Stomach (tissue), 9 donors: ENCODE results near the gene RET. TPM values are rescaled to one million over a fixed set of nuclear protein-coding genes. Genes with fewer than 3 reads are reported as not detected.
A peak's percentile ranks its signal among the peaks of the same experiment; 100 is the strongest.

Experiments used
- DNase-seq, 2 donors: peaks; one replicate each; pipeline versions ENCODE4 v3.0.0 to v3.0.0-alpha.2; 2013 to 2019
- H3K27ac ChIP-seq, 5 donors: fragments of 200-600 bp in 4 of 5; sonication (generic) in 4 of 5; one replicate each; pipeline ENCODE4 v1.5.1; 2013 to 2019; ENCODE audit warnings: mild to moderate bottlenecking in 1 of 5, moderate library complexity in 1 of 5
- H3K27me3 ChIP-seq, 3 donors: fragments of 200-600 bp; sonication (generic); one replicate each; pipeline ENCODE4 v1.5.1; 2017 to 2019; ENCODE audit warnings: mixed run types in 1 of 3
- H3K36me3 ChIP-seq, 4 donors: fragments of 200-600 bp; sonication (generic); 1 replicate in 3 of 4; 2 replicates in 1 of 4; pipeline ENCODE4 v1.5.1; 2016 to 2019
- H3K4me1 ChIP-seq, 4 donors: fragments of 200-600 bp; sonication (generic); one replicate each; pipeline ENCODE4 v1.5.1; 2016 to 2019
- H3K4me3 ChIP-seq, 4 donors: fragments of 200-600 bp; sonication (generic) in 3 of 4; one replicate each; pipeline ENCODE4 v1.5.1; 2016 to 2019; ENCODE audit warnings: mild to moderate bottlenecking in 1 of 4
- H3K9me3 ChIP-seq, 4 donors: fragments of 200-600 bp; sonication (generic); one replicate each; pipeline ENCODE4 v1.5.1; 2016 to 2019
- EP300 ChIP-seq: sonication (generic); formaldehyde crosslinking; IDR thresholded peaks from one replicate; pipeline ENCODE4 v1.6.1; 2017; ENCODE audit warnings: antibody characterized with exemption
- POLR2A ChIP-seq, 4 donors: fragments of 450-650 bp; IDR thresholded peaks; one replicate each; pipeline ENCODE4 v1.6.1; 2016; ENCODE audit warnings: antibody characterized with exemption in 4 of 4, control low read depth in 2 of 4, mild to moderate bottlenecking in 1 of 4, moderate library complexity in 1 of 4
- POLR2AphosphoS5 ChIP-seq, 3 donors: sonication (generic); formaldehyde crosslinking; IDR thresholded peaks; one replicate each; pipeline ENCODE4 v1.6.1; 2016; ENCODE audit warnings: antibody characterized with exemption in 3 of 3
- WGBS, 5 donors: extraction: QIAGEN DNeasy Blood & Tissue Kit in 3 of 5; methylation state at CpG; one replicate each; pipeline versions ENCODE4 v1.1.5 to v1.1.7; 2013 to 2018; 5-methylcytosine and 5-hydroxymethylcytosine counted together
- intact Hi-C: fragments of 100-400 bp; cut with DNase I; formaldehyde crosslinking; loops from one replicate; pipeline ENCODE4 v1.15.1; 2023; ENCODE audit warnings: low total_unique reads
- polyA plus RNA-seq, 3 donors: library from polyadenylated mRNA; stranded (reverse); fragments of 200-250 nt; gene quantifications; one replicate each; pipeline ENCODE4 v1.2.3, GENCODE V29; 2013
- total RNA-seq, 5 donors: library from RNA; depleted of rRNA; stranded (reverse); fragments of >200 nt; gene quantifications; one replicate each; pipeline versions ENCODE4 v1.1.0 to v1.2.3, GENCODE V29; 2014 to 2016
- TF ChIP-seq, protein P1 (sequence below), 7 experiments: fragments of 450-650 bp in 4 of 7; fragments of 200-600 bp in 3 of 7; sonication (generic) in 3 of 7; IDR thresholded peaks; one replicate each; pipeline ENCODE4 v1.5.1; 2016 to 2019; ENCODE audit warnings: antibody characterized with exemption in 7 of 7, control low read depth in 2 of 7, mild to moderate bottlenecking in 1 of 7
- donor health status: healthy with polysubstance abuse.
- donor health status: Bipolar disorder and iron deficiency.
- donor health status: healthy.

RET gene
- total and polyA plus RNA-seq, 8 donors, result 0.31 to 9.8 (median 2.5) TPM; not detected in 2

DNA sequence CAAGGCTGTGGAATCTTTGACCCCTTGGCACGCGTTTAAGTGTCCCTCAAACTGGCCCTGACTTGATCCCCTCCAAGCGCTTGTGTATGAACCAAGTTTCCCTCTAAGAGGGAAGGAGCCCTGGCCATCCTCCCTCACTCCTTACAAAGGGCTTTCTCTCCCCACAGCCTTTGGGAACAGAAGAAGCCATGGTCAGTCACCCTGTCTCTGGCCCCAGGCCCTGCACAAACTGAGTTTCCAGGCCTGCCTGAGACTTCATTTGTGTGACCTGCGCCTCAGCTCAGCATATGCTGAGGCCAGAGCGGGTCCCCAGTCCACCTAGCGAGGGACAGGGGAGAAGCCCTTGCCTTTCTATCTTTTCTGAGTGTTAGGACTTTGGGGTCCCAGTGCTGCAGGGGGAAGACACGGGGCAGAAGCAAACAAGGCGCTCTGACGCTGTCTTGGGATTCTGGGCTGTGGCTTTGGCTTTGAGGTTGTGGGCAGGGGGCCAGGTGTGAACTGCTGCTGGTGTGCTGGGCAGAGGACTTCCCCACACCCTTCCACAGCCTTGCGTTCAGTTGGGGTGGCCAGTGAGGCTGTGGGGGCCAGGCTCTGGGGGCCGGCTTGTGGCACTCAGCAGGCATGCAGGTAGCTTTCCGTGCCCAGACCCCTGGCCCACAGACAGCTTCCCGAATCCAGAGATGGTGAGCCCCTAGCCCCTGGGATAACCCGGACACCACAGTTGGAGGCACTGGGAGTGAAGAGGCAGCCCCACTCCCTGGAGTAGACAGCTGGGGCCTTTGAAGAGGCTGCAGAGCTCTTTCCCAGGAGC is 1.5 kb downstream of the RET start:
- intact Hi-C loops, result no loop called here
- Histone ChIP-seq H3K27me3 (peaks cover 5 to 99% (median 40%) of the 10 kb centered on the region in 3 donors), H3K4me3 (peak overlapping the region in 2 of 4 donors; percentile 53 to 71)

DNA sequence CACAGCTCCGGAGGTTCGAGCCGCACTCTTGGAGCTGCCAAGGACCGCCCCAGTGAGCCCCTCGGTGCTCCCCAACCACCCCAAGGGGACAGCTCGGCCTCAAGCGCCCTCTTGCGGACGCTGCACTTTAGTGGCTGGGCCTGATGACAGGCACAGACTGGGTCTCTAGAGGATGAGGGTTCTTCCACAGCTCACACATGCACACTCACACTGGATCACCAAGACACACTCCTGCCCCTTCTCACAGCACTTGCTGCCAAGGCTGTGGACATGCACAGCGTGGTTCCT is 2.1 kb downstream of the RET start:
- intact Hi-C loops, result no loop called here
- H3K36me3 ChIP-seq, result no peaks in the 10 kb centered on the region
- WGBS, 5 donors, result 16 to 30% (median 22%) methylated on average over 3 to 10 of the region's 10 CpGs
- no peak overlapping the region for H3K27ac ChIP-seq
- no peaks in the 10 kb centered on the region for H3K9me3 ChIP-seq
- H3K27me3 ChIP-seq, result peaks cover 5 to 94% (median 40%) of the 10 kb centered on the region in 3 donors
- H3K4me1 ChIP-seq, result peaks cover 4 to 45% (median 40%) of the 10 kb centered on the region in 4 donors
- H3K4me3 ChIP-seq, result no peak overlapping the region
- peak in 1 of 2 donors; percentile 59 for DNase-seq
- TF ChIP-seq EP300 (no peak), POLR2AphosphoS5 (IDR thresholded peaks at IDR 0.05) (no peak), POLR2A (IDR thresholded peaks at IDR 0.05) (no peak)
- TF ChIP-seq, protein P1, sequence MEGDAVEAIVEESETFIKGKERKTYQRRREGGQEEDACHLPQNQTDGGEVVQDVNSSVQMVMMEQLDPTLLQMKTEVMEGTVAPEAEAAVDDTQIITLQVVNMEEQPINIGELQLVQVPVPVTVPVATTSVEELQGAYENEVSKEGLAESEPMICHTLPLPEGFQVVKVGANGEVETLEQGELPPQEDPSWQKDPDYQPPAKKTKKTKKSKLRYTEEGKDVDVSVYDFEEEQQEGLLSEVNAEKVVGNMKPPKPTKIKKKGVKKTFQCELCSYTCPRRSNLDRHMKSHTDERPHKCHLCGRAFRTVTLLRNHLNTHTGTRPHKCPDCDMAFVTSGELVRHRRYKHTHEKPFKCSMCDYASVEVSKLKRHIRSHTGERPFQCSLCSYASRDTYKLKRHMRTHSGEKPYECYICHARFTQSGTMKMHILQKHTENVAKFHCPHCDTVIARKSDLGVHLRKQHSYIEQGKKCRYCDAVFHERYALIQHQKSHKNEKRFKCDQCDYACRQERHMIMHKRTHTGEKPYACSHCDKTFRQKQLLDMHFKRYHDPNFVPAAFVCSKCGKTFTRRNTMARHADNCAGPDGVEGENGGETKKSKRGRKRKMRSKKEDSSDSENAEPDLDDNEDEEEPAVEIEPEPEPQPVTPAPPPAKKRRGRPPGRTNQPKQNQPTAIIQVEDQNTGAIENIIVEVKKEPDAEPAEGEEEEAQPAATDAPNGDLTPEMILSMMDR (IDR thresholded peaks at IDR 0.05), result peak in 1 of 7 experiments; percentile 19

More for the DNA sequence above, 1.5 kb downstream of the RET start:
- Histone ChIP-seq H3K36me3 (no peaks in the 10 kb centered on the region), H3K9me3 (no peaks in the 10 kb centered on the region), H3K4me1 (peaks cover 4 to 45% (median 40%) of the 10 kb centered on the region in 4 donors), H3K27ac (no peak overlapping the region)
- 62 to 69% (median 67%) methylated on average over 8 to 14 of the region's 14 CpGs for WGBS, 5 donors
- DNase-seq, result no peak
- TF ChIP-seq EP300 (no peak), POLR2A (IDR thresholded peaks at IDR 0.05) (no peak), POLR2AphosphoS5 (IDR thresholded peaks at IDR 0.05) (no peak)
- TF ChIP-seq, protein P1 (IDR thresholded peaks at IDR 0.05), result no peak

DNA sequence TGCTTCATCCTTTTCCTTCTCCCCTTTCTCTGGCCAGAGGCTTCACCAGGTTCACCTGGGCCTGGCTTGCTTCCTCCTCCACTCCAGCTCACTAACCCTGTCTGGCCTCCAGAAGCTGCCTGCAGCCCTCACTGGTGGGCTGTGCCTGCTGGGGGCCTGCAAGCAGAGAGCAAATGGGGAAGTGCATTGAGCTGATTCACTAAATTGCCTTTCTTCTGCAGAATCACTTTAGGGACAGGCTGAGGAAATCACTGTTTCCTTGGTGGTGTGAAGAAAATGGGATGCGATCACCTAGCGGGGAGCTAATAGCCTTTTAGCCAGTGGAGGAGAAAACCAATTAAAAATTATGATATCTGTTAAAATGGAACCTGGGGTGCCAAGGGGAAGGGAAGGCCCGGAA is 3.0 kb downstream of the RET start:
- H3K9me3 ChIP-seq, result no peaks in the 10 kb centered on the region
- intact Hi-C loops, result no loop called here
- WGBS, 5 donors, result 70 to 84% (median 72%) methylated on average over 3 of the region's 3 CpGs
- H3K27ac ChIP-seq, result no peak overlapping the region
- no peak for DNase-seq
- H3K27me3 ChIP-seq, result peaks cover 5 to 85% (median 36%) of the 10 kb centered on the region in 3 donors
- H3K36me3 ChIP-seq, result no peaks in the 10 kb centered on the region
- H3K4me3 ChIP-seq, result no peak overlapping the region
- peaks cover 4 to 45% (median 40%) of the 10 kb centered on the region in 4 donors for H3K4me1 ChIP-seq
- TF ChIP-seq POLR2A (IDR thresholded peaks at IDR 0.05), result no peak
- TF ChIP-seq POLR2AphosphoS5 (IDR thresholded peaks at IDR 0.05), result no peak
- no peak for TF ChIP-seq EP300
- TF ChIP-seq, protein P1 (IDR thresholded peaks at IDR 0.05), result no peak

DNA sequence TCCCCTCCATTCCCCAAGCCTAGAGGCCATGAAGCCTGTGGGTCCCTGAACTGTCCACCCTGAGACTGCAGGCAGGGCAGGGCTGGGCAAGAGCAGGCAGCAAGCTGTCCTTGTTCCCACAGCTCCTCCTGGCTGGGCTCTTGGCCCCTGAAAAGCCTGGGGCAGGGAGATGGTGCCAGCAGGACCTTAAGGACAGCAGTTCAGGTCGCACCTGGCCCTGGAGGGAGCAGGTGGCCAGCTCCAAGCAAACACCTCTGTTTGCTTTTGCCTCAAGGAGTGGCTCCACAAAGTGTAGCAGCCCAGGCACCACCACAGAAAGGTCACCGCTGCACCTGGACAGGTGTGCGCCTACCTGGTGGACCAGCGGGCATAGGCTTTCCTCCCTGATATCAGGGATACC is 5.2 kb downstream of the RET start:
- TF ChIP-seq EP300, result no peak
- TF ChIP-seq POLR2AphosphoS5 (IDR thresholded peaks at IDR 0.05), result peak in 2 of 3 donors; percentile 35 to 36
- TF ChIP-seq, protein P1 (IDR thresholded peaks at IDR 0.05), result no peak
- TF ChIP-seq POLR2A (IDR thresholded peaks at IDR 0.05), result no peak
- Histone ChIP-seq H3K4me1 (peaks cover 4 to 29% (median 27%) of the 10 kb centered on the region in 4 donors), H3K4me3 (no peak overlapping the region), H3K27me3 (peaks cover 0 to 63% (median 14%) of the 10 kb centered on the region in 3 donors), H3K9me3 (no peaks in the 10 kb centered on the region), H3K36me3 (no peaks in the 10 kb centered on the region), H3K27ac (no peak overlapping the region)
- WGBS, 5 donors, result 20 to 71% (median 40%) methylated on average over 1 to 4 of the region's 4 CpGs
- intact Hi-C loops, result no loop called here
- peak; percentile 11 to 82 for DNase-seq
